ENCODE data around the gene STRC. TPM values are rescaled to one million over a fixed set of nuclear protein-coding genes. Genes with fewer than 3 reads are reported as not detected.
"Not testable (repeated sequence)": the region's sequence is repeated elsewhere in the genome, so short reads cannot be mapped to it uniquely, and the experiment has no call there.

The STRC gene
- total RNA-seq, 8 experiments from 2014 or later, result 0.40 to 2.9 (median 0.77) TPM

DNA sequence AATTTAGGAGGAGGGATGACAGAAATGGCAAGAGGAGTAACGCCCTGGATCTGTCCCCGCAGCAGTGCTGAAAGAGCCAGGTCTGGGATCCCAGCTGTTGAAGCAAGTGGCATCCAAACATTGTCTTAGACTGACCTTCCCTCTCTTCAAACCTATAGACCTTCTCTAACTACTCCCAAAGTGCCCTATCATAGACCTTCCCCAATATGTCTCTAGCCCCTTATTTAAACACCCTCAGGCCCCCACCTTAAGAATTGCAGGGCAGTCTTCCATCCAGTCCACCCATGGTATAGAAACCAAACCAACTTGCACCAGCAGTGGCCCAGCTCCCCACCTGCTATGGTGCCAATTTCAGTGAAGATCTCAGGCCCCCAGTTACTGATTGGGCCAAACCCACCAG is 18.4 kb downstream of the STRC start:
- WGBS, 10 experiments, result no CpG with 5 or more reads among the region's 2 CpGs

DNA sequence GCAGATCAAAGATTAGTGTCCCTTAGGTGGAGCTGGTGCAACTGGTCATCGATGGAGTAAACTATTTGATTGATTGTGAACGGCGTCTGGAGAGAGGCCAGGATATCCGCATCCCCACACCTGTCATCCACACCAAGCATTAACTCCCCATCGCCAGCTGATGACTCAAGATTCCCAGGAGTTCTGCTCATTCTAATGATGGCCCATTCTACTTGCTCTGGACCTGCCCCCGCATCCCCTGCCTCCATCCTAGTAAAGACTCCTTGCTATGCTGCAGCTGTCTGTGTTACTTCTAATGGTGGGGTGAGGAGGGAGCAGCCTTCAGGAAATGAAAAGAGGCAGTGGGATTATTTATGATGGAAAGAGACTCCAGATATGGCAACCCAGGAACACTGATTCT is 19.5 kb downstream of the STRC start:
- H3K4me3 ChIP-seq; ATAC-seq (replicated peaks in 6 of 8); H3K27ac ChIP-seq; H3K4me1 ChIP-seq (replicated peaks in 1 of 2); in situ Hi-C loops (cut with MboI; ENCODE audit: low pct_unique_long_range_greater_than_20kb in 2 of 9, low sequenced_read_pairs in 9 of 9, unreplicated experiment in 9 of 9): not testable (repeated sequence)
- no CpG with 5 or more reads among the region's 6 CpGs for WGBS, 10 experiments

More for the DNA sequence above, 18.4 kb downstream of the STRC start:
- H3K27ac ChIP-seq; H3K4me1 ChIP-seq (replicated peaks in 1 of 2); H3K4me3 ChIP-seq; in situ Hi-C loops (cut with MboI; ENCODE audit: low pct_unique_long_range_greater_than_20kb in 2 of 9, low sequenced_read_pairs in 9 of 9, unreplicated experiment in 9 of 9); ATAC-seq (replicated peaks in 6 of 8): not testable (repeated sequence)

DNA sequence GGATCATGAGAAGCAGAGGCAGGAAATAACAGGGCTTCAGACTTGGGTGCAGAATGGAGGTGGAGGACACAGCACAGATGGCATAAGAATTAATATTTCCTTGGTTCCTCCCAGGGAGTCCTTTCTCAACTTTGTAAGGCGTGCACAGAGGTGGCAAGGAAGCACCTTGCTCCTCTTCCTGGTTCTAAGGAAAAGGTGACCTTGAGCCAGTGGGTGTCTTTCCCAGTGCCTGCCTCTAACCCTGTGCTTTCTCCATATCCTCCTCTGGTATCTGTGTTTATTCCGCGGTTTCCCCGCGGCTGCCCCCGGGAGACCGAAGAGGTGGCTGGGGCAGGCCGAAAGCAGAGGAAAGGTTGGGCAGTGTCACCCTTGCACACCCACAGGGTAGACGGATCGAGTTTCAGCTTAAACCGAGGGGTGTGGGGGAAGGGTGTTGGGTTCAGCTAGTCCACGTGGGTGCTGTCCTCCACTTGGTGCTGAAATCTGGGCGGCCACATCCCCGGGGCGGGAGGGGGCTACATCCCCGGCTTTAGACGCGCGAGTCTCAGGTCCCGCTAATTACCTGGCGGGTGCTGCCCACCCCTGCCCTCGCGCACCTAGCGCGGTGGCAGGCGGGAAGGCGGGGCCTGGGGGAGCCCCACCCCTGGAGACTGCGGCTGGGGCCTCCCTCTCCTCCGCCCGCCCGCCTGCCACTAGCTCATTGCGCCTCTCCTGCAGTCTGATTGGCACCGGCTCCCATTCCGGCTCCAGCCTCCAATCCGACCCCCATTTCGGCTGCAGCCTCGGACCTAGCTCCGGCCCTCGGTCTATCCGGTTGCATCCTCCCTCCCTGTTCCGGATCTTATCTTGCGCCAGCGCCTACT is 25.0 kb downstream of the STRC start, which contains the start of gene CKMT1B:
Gene CKMT1B (plus strand): TSS at position 700 of the 863 bp plus-strand sequence. CDS start 192 bp downstream, outside the sequence.
- no CpG with 5 or more reads among the region's 43 CpGs for WGBS, 10 experiments
- H3K4me1 ChIP-seq (replicated peaks in 1 of 2); H3K27ac ChIP-seq; H3K4me3 ChIP-seq; in situ Hi-C loops (cut with MboI; ENCODE audit: low pct_unique_long_range_greater_than_20kb in 2 of 9, low sequenced_read_pairs in 9 of 9, unreplicated experiment in 9 of 9): not testable (repeated sequence)
- ATAC-seq (replicated peaks in 6 of 8), result peak; percentile 45 to 79 (median 72)

DNA sequence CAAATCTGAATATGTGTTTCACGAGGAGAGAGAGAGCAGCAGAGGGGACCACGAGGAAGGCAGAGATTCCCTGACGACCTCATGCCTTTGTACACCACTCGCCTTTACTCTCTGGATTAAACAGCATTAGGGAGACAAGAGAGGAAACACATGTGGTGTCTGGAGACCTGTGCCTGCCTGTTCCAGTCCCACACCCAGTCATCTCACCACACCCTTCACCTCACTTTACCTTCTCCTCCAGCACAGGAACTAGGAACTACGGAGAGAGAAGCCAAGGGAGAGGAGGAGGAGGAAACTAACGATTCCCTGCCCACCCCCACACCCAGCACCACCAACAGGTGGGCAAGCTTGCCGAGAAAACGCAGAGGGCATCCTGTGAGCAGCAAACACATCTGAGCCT is 25.8 kb downstream of the STRC start:
- H3K4me3 ChIP-seq; H3K27ac ChIP-seq; ATAC-seq (replicated peaks in 6 of 8); in situ Hi-C loops (cut with MboI; ENCODE audit: low pct_unique_long_range_greater_than_20kb in 2 of 9, low sequenced_read_pairs in 9 of 9, unreplicated experiment in 9 of 9); H3K4me1 ChIP-seq (replicated peaks in 1 of 2): not testable (repeated sequence)
- no CpG with 5 or more reads among the region's 8 CpGs for WGBS, 10 experiments

DNA sequence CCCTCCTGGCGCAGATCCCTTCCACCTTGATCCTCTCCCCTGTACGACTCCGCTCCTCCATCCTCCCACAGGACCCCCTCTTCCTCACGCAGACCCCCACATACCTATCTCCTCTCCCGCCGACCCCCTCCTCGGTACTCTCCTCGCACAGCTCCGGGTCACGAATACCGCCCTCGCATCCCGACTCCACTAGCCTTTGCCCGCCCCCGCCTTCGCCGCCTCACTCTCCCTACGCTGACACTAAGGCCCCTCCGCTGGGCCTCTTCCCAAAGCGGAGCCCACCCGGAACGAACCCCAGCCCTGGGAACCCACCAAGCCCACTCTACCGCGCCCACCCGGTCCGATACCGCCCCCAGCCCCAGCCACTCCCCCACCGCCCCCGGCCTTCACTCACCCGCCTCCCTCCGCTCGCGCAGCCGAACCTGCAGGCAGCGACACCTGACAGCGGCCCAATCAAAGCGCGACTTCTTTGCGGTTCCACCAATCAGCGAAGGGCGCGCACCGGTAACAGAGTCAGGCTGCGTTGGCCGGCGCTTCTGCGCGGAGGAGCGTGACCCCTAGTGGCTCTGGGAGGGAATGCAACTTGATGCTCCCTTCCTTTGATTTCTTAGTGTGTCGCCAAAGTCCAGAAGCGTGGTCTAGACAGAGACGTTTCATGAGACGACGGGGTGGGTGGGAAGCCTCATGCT is 28.7 kb downstream of the STRC start, which contains the start of gene PPIP5K1:
Gene PPIP5K1 (minus strand): TSS at position 431 of the 689 bp plus-strand sequence. CDS start 5,704 bp downstream, outside the sequence.
- H3K27ac ChIP-seq; H3K4me1 ChIP-seq (replicated peaks in 1 of 2); in situ Hi-C loops (cut with MboI; ENCODE audit: low pct_unique_long_range_greater_than_20kb in 2 of 9, low sequenced_read_pairs in 9 of 9, unreplicated experiment in 9 of 9); H3K4me3 ChIP-seq: not testable (repeated sequence)
- ATAC-seq (replicated peaks in 6 of 8), result peak; percentile 87 to 96 (median 89)
- WGBS, 10 experiments, result no CpG with 5 or more reads among the region's 54 CpGs

DNA sequence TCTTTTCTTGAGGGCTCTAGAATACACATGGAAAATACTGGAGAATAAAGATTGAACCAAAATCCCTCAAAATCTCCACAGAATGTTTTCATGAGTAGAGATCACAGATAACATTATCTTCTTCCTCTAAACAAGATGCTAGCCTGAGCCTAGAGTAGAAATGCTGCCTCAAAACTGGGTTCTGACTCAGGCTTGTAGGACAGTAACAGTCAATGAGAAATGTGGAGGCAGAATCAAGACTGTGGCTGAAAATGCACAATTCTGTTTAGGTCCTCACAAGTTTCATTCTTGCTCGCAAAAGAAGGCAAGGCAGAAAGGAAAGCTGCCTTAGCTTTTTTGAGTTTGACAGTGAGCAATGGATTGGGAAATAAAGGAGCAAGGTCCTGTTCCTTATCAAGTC is 44.0 kb downstream of the STRC start:
- ATAC-seq (replicated peaks in 6 of 8); H3K27ac ChIP-seq; in situ Hi-C loops (cut with MboI; ENCODE audit: low pct_unique_long_range_greater_than_20kb in 2 of 9, low sequenced_read_pairs in 9 of 9, unreplicated experiment in 9 of 9); H3K4me3 ChIP-seq; H3K4me1 ChIP-seq (replicated peaks in 1 of 2): not testable (repeated sequence)
- no CpG with 5 or more reads among the region's 1 CpG for WGBS, 10 experiments

DNA sequence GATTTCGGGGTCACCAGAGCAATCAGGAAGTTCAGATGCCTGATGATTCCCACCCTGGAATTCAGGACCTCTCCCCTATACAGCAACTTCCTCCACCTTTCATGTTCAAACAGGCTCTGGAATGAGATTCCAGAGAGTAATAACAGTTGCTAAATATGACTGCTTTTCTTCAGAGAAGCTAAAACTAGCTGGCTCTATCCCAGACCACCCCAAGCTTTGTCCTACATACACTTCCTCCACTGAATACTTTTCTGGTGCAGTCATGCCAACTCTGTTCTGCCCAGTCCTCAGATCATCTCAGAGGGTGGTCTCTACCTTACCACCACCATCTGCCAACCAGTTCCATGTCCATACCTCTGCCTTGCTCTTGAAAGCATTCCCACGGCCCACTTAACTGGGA is 52.0 kb downstream of the STRC start:
- in situ Hi-C loops (cut with MboI; ENCODE audit: low pct_unique_long_range_greater_than_20kb in 2 of 9, low sequenced_read_pairs in 9 of 9, unreplicated experiment in 9 of 9); H3K4me3 ChIP-seq; H3K27ac ChIP-seq; H3K4me1 ChIP-seq (replicated peaks in 1 of 2); ATAC-seq (replicated peaks in 6 of 8): not testable (repeated sequence)
- WGBS, 10 experiments, result no CpG with 5 or more reads among the region's 2 CpGs

DNA sequence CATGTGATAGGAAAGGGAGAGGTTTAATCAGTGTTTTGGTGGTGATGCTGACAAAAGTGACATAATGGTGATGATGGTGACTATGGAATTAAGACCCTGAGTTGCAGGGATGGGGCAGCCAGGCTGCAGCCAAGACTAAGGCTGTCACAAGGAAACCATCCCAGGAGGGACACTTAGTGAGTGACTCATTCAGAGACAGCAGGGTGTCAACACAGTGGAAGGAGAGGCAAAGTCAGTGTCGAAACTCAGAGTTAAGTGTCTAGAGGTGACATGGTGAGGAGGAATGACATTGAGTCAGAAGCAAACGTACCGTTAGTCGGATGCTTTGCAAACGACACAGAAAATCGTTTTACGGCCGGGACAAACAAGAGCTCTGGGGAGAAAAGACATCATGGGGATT is 54.8 kb downstream of the STRC start:
- H3K27ac ChIP-seq; H3K4me1 ChIP-seq (replicated peaks in 1 of 2); in situ Hi-C loops (cut with MboI; ENCODE audit: low pct_unique_long_range_greater_than_20kb in 2 of 9, low sequenced_read_pairs in 9 of 9, unreplicated experiment in 9 of 9); ATAC-seq (replicated peaks in 6 of 8); H3K4me3 ChIP-seq: not testable (repeated sequence)
- WGBS, 10 experiments, result no CpG with 5 or more reads among the region's 8 CpGs

DNA sequence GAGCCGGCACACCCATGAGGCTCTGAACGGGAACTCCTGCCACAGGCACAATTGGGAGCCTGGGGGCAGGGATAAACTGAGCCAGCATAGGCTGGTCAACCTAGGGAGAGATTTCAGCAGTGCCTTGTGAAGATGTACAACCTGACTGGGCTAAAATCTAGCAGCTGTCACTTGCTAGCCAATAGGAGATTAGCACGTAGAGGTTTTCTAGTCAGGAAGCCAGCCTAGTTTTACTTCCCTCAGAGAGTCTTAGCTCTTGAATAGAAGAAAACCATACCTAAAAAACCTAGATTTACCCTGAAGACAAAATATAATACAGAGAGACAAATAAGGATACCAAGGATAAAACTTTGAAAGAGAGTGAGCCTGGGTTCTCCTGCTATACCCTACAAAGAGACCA is 55.8 kb downstream of the STRC start:
- in situ Hi-C loops (cut with MboI; ENCODE audit: low pct_unique_long_range_greater_than_20kb in 2 of 9, low sequenced_read_pairs in 9 of 9, unreplicated experiment in 9 of 9), result not testable (repeated sequence)

DNA sequence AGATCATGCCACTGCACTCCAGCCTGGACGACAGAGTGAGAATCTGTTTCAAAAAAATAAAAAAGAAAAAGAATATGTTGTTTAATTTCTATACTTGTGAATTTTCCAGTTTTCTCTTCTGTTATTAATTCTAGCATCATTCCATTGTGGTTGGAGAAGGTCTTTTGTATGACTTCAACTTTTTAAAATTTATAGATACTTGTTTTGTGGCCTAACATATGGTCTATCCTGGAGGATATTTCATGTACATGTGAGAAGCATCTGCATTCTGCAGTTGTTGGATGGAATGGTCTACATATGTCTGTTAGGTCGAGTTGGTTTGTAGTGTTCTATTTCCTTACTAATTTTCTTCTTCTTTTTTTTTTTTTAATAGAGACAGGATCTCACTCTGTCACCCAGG is 65.6 kb downstream of the STRC start:
- WGBS, 10 experiments, result 7 to 91% (median 60%) methylated on average over 1 to 2 of the region's 2 CpGs; no CpG with 5 or more reads in 2 of the 10 experiments
- Histone ChIP-seq H3K4me1 (replicated peaks in 1 of 2) (no peaks in the 10 kb centered on the region), H3K4me3 (no peak overlapping the region), H3K27ac (no peak overlapping the region)
- ATAC-seq (replicated peaks in 6 of 8), result no peak
- in situ Hi-C loops (cut with MboI; ENCODE audit: low pct_unique_long_range_greater_than_20kb in 2 of 9, low sequenced_read_pairs in 9 of 9, unreplicated experiment in 9 of 9), result no loop called here

More for the DNA sequence above, 55.8 kb downstream of the STRC start:
- not testable (repeated sequence) for H3K4me3 ChIP-seq; ATAC-seq (replicated peaks in 6 of 8); H3K27ac ChIP-seq; H3K4me1 ChIP-seq (replicated peaks in 1 of 2)
- WGBS, 10 experiments, result no CpG with 5 or more reads among the region's 3 CpGs

DNA sequence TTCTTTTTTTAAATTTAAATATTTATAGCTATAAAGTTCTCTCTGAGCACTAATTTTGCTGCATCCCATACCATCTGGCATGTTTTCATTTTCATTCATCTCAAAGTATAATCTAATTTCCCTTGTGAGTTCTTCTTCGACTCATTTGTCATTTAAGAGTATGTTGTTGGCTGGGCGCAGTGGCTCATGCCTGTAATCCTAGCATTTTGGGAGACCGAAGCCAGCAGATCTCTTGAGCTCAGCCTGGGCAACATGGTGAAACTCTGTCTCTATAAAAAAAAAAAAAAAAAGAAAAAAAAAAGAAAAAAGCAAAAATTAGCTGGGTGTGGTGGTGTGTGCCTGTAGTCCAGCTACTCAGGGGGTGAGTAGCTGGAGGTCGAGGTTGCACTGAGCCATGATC is 66.3 kb downstream of the STRC start:
- Histone ChIP-seq H3K4me1 (replicated peaks in 1 of 2) (no peaks in the 10 kb centered on the region), H3K27ac (no peak overlapping the region), H3K4me3 (no peak overlapping the region)
- 45 to 100% (median 94%) methylated on average over 1 to 4 of the region's 4 CpGs; no CpG with 5 or more reads in 1 of the 10 experiments for WGBS, 10 experiments
- ATAC-seq (replicated peaks in 6 of 8), result no peak
- in situ Hi-C loops (cut with MboI; ENCODE audit: low pct_unique_long_range_greater_than_20kb in 2 of 9, low sequenced_read_pairs in 9 of 9, unreplicated experiment in 9 of 9), result no loop called here

DNA sequence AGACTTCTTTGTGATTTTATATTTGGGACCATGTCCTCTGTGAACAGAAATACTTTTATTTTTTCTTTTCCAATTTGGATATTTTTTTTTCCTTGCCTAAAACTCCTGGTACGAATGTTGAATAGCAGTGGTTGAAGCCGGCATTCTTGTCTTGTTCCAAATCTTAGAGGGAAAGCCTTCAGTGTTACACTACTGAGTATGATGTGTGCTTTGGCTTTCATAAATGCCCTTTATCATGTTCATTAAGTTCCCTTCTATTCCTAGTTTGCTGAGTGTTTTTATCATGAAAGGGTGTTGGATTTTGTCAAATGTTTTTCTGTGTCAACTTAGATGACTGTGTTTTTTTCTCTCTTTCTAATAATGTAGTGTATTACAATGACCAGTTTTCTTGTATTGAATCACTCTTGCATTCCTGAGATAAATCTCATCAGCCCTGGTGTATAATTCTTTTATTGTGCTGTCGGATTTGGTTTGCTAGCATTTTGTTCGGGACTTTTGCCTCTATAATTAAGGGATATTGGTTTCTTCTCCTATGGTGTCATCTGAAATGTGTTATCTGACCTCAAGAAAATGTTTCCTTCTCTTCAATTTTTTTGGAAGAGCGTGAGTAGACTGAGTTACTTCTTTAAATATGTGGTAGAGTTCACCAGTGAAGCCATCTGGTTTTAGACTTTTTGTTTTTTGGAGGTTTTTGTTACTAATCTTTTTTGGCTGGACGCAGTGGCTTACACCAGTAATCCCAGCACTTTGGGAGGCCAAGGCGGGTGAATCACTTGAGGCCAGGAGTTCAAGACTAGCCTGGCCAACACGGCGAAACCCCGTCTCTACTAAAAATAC is 67.9 kb downstream of the STRC start:
- H3K4me3 ChIP-seq, result no peak overlapping the region
- no peak overlapping the region for H3K27ac ChIP-seq
- ATAC-seq (replicated peaks in 6 of 8), result no peak
- H3K4me1 ChIP-seq (replicated peaks in 1 of 2), result no peaks in the 10 kb centered on the region
- WGBS, 10 experiments, result 11 to 96% (median 77%) methylated on average over 2 to 10 of the region's 10 CpGs
- in situ Hi-C loops (cut with MboI; ENCODE audit: low pct_unique_long_range_greater_than_20kb in 2 of 9, low sequenced_read_pairs in 9 of 9, unreplicated experiment in 9 of 9), result no loop called here
